Nephron (organoid): ENCODE data around the gene WDR4.
"Not testable (repeated sequence)": the region's sequence is repeated elsewhere in the genome, so short reads cannot be mapped to it uniquely, and the experiment has no call there.

Source experiments
- H3K27ac Mint-ChIP-seq, 3 experiments: 2 replicates each; pipeline ENCODE4 v1.8.0; 2020; ENCODE audit warnings: mixed read lengths in 3 of 3, mild to moderate bottlenecking in 2 of 3, moderate library complexity in 1 of 3
- H3K27me3 Mint-ChIP-seq: 2 replicates; pipeline ENCODE4 v1.8.0; 2021; ENCODE audit warnings: low read depth, mild to moderate bottlenecking, moderate library complexity, mixed read lengths
- H3K36me3 Mint-ChIP-seq: 2 replicates; pipeline ENCODE4 v1.8.0; 2020; ENCODE audit warnings: low read depth, mixed read lengths
- H3K4me1 Mint-ChIP-seq: 2 replicates; pipeline ENCODE4 v1.8.0; 2020; ENCODE audit warnings: mixed read lengths
- H3K4me3 Mint-ChIP-seq, 3 experiments: 2 replicates each; pipeline ENCODE4 v1.8.0; 2020; ENCODE audit warnings: mild to moderate bottlenecking in 3 of 3, mixed read lengths in 3 of 3, moderate library complexity in 2 of 3
- H3K9me3 Mint-ChIP-seq: 2 replicates; pipeline ENCODE4 v1.8.0; 2020; ENCODE audit warnings: mixed read lengths
- CTCF ChIP-seq, 3 experiments: fragments of 200-600 bp; sonication (generic); IDR thresholded peaks; one replicate each; pipeline ENCODE4 v1.5.0; 2021; ENCODE audit warnings: antibody characterized with exemption in 3 of 3; ENCODE audit not compliant: unreplicated experiment in 3 of 3

WDR4 gene

DNA sequence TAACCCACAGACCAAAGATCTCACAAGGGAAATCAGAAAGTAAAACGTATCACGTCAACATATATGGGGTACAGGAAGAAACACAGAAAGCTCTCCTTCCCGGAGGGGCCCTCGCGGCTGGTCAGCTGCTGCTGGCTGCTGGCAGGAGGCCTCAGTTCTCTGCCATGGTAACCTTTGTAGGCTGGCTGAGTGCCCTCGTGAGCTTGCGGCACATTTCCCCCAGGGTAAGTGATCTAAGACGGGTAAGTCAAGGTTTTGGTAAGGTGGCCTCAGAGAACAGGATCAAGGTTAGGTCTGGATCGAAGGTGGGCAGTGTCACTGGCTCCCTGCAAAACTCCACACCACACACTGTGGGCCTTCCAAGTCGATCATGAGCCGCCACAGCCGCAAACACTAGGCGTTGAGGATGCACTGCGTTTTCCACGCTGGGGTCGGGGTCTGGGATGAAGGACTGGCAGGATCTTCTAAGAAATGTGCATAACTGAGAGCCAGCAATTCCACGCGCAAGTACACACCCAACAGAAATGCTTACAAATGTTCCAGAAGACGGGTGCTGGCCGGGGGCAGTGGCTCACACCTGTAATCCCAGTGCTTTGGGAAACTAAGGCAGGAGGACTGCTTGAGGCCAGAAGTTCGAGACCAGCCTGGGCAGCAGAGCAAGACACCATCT is 33.9 kb downstream of the WDR4 start:
- TF ChIP-seq CTCF (IDR thresholded peaks at IDR 0.05; ENCODE audit: unreplicated experiment in 3 of 3), result no peak
- Mint-ChIP-seq H3K9me3 (no peaks in the 10 kb centered on the region), H3K36me3 (peaks cover 44% of the 10 kb centered on the region), H3K4me1 (no peaks in the 10 kb centered on the region), H3K4me3 (no peak overlapping the region), H3K27me3 (no peaks in the 10 kb centered on the region), H3K27ac (no peak overlapping the region)

GRCh38 chr21:42844411-42845113 is 34.8 kb downstream of the WDR4 start:
- H3K27me3 Mint-ChIP-seq, result no peaks in the 10 kb centered on the region
- no peak overlapping the region for H3K4me3 Mint-ChIP-seq
- TF ChIP-seq CTCF (IDR thresholded peaks at IDR 0.05; ENCODE audit: unreplicated experiment in 3 of 3), result no peak
- no peak overlapping the region for H3K27ac Mint-ChIP-seq
- H3K4me1 Mint-ChIP-seq, result no peaks in the 10 kb centered on the region
- peaks cover 35% of the 10 kb centered on the region for H3K36me3 Mint-ChIP-seq
- no peaks in the 10 kb centered on the region for H3K9me3 Mint-ChIP-seq

GRCh38 chr21:42843056-42843455 is 36.3 kb downstream of the WDR4 start:
- Mint-ChIP-seq H3K27ac (no peak overlapping the region), H3K4me3 (no peak overlapping the region)
- TF ChIP-seq CTCF (IDR thresholded peaks at IDR 0.05; ENCODE audit: unreplicated experiment in 3 of 3), result no peak

GRCh38 chr21:42841916-42842655 is 37.3 kb downstream of the WDR4 start:
- H3K36me3 Mint-ChIP-seq, result peaks cover 28% of the 10 kb centered on the region
- not testable (repeated sequence) for H3K27me3 Mint-ChIP-seq, H3K4me3 Mint-ChIP-seq, H3K9me3 Mint-ChIP-seq, H3K4me1 Mint-ChIP-seq, H3K27ac Mint-ChIP-seq

More at GRCh38 chr21:42843056-42843455, 36.3 kb downstream of the WDR4 start:
- H3K4me1 Mint-ChIP-seq, result no peaks in the 10 kb centered on the region
- no peaks in the 10 kb centered on the region for H3K27me3 Mint-ChIP-seq
- H3K36me3 Mint-ChIP-seq, result peaks cover 28% of the 10 kb centered on the region
- no peaks in the 10 kb centered on the region for H3K9me3 Mint-ChIP-seq

DNA sequence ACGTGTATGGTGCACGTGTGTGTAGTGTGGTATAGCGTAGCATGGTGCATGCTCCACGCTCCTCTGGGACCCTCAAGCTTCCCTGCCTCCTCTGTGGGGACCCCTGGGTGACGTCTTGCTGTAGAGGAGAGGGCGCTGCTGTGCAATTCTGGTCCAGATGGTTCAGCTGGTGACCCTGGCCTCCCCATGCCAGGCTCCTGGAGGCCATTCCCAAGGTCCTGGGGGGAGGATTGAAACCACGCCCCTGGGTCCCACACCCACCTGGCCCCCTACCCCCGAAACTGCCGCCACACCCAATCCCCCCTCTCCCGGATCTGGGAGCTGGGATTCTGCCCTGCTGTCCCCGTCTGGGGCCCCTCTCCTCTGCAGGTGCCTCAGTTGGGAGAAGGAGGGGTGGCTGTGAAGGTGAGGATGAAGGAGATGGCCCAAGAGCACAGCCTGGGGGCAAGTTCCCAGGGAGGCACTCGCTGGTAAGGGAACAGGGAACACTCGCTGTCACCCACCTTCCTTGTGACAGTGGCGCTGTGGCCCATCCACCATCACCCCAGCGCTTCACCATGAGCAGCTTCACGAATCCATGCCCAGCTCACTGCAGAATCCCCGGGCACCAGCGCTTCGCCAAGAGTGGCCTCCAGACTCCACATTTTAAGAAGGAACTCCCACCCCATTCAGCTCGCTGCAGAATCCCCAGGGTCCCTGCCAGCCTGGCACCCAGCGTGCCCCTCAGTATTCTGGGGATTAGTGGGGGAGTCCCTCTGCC is 38.0 kb downstream of the WDR4 start:
- TF ChIP-seq CTCF (IDR thresholded peaks at IDR 0.05; ENCODE audit: unreplicated experiment in 3 of 3), result no peak
- H3K9me3 Mint-ChIP-seq, result no peaks in the 10 kb centered on the region
- H3K4me3 Mint-ChIP-seq, result no peak overlapping the region
- no peak overlapping the region for H3K27ac Mint-ChIP-seq
- no peaks in the 10 kb centered on the region for H3K4me1 Mint-ChIP-seq
- H3K27me3 Mint-ChIP-seq, result peaks cover 3% of the 10 kb centered on the region
- peaks cover 28% of the 10 kb centered on the region for H3K36me3 Mint-ChIP-seq
